GM21367 (cell line): ENCODE data around the gene GDF11.

Experiments used
- ATAC-seq: cut with Tn5 transposase; IDR thresholded peaks from one replicate; pipeline ENCODE4 v1.9.1; 2021; ENCODE audit not compliant: unreplicated experiment

The GDF11 gene

GRCh38 chr12:55780685-55781084 lies 37.8 kb downstream of the GDF11 start:
- no peak for ATAC-seq

- ATAC-seq, result no peak
Observed at GRCh38 chr12:55788546-55788945, 45.6 kb downstream of the GDF11 start.

DNA sequence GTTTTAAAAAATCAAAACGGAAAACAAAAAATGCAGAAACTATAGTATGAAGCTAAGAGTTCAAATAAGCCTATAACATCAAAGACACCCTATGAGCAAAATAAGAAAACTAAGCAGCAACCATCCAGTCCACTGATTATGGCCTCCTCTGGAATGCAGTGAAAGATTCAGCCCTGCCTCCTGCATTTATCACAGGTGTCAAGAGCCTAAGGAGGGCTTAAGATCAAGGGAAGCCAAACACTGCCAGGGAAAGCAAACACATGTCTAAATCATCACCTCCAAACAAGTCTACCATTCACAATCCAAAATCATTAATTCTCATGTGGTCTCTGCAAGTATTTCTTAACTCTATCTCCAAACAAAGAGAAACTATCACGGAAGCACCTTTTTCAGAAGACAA lies 46.2 kb downstream of the GDF11 start:
- no peak for ATAC-seq

- ATAC-seq, result no peak
Observed at GRCh38 chr12:55789893-55790292, 47.0 kb downstream of the GDF11 start.

DNA sequence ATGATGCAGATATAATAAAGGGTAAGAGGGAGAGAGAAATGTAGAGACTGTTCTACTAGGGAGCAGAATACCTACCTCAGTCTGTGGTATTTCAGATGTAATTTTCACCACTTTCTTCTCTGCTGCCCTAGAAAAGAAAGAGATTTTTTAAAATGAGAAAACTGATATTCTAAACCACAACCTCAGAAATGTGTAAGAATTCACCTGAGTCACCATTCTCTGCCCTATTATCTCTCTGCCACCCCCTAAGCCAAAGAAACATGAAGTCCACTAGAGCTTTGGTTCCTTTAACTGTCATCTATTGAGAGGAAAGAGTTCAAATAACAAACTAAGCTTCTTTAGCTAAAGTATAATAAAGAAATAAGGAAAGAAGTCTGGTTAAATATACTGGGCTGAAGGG lies 53.0 kb downstream of the GDF11 start:
- no peak for ATAC-seq

GRCh38 chr12:55797068-55797467 lies 54.1 kb downstream of the GDF11 start:
- no peak for ATAC-seq

GRCh38 chr12:55797550-55797949 lies 54.6 kb downstream of the GDF11 start:
- no peak for ATAC-seq
